Measurements from ENCODE around the gene ARHGAP28. TPM values are rescaled to one million over a fixed set of nuclear protein-coding genes. Genes with fewer than 3 reads are reported as not detected.

ARHGAP28 gene
- total RNA-seq, 1 donor from 2014 or later: not detected

GRCh38 chr18:6882401-6882800 is 152.9 kb downstream of the ARHGAP28 start:
- H3K27ac Mint-ChIP-seq: no peak overlapping the region
- no peaks in the 10 kb centered on the region for H3K36me3 Mint-ChIP-seq (ENCODE audit: low read depth)
- DNase-seq (no peak), ATAC-seq (ENCODE audit: low read depth) (no peak)
- H3K4me3 Mint-ChIP-seq: no peak overlapping the region
- POLR2A ChIA-PET: no interaction called here
- intact Hi-C loops (cut with micrococcal nuclease): no loop called here
- no peaks in the 10 kb centered on the region for H3K9me3 Mint-ChIP-seq
- peaks cover 2% of the 10 kb centered on the region for H3K27me3 Mint-ChIP-seq
- H3K4me1 Mint-ChIP-seq: no peaks in the 10 kb centered on the region
- no peak for TF ChIP-seq CTCF (IDR thresholded peaks at IDR 0.05)
- CTCF ChIA-PET: no interaction called here

- TF ChIP-seq CTCF (IDR thresholded peaks at IDR 0.05): no peak
- CTCF ChIA-PET: no interaction called here
- Mint-ChIP-seq H3K27me3 (peaks cover 2% of the 10 kb centered on the region), H3K4me3 (no peak overlapping the region), H3K27ac (no peak overlapping the region), H3K4me1 (no peaks in the 10 kb centered on the region), H3K9me3 (no peaks in the 10 kb centered on the region), H3K36me3 (ENCODE audit: low read depth) (no peaks in the 10 kb centered on the region)
- intact Hi-C loops (cut with micrococcal nuclease): no loop called here
- POLR2A ChIA-PET: no interaction called here
- ATAC-seq (ENCODE audit: low read depth) (no peak), DNase-seq (no peak)
Measured at GRCh38 chr18:6885006-6885481, 155.5 kb downstream of the ARHGAP28 start.

GRCh38 chr18:6885992-6886796 is 156.7 kb downstream of the ARHGAP28 start:
- Mint-ChIP-seq H3K4me3 (no peak overlapping the region), H3K9me3 (no peaks in the 10 kb centered on the region), H3K36me3 (ENCODE audit: low read depth) (no peaks in the 10 kb centered on the region), H3K27me3 (peaks cover 2% of the 10 kb centered on the region), H3K27ac (no peak overlapping the region), H3K4me1 (no peaks in the 10 kb centered on the region)
- no peak for ATAC-seq (ENCODE audit: low read depth)
- TF ChIP-seq CTCF (IDR thresholded peaks at IDR 0.05): peak; percentile 21
- no peak for DNase-seq
- POLR2A ChIA-PET: no interaction called here
- CTCF ChIA-PET: interaction anchor here (0.6 to 1.1 kb wide), 2 partner anchors 342 to 1010 kb away, joined by 3 read pairs; no protein-coding TSS in a partner anchor
- intact Hi-C loops (cut with micrococcal nuclease): no loop called here

- peaks cover 2% of the 10 kb centered on the region for H3K27me3 Mint-ChIP-seq
- ATAC-seq (ENCODE audit: low read depth): no peak
- H3K4me1 Mint-ChIP-seq: no peaks in the 10 kb centered on the region
- TF ChIP-seq CTCF (IDR thresholded peaks at IDR 0.05): no peak
- CTCF ChIA-PET: interaction anchor here (1.1 kb wide), 1 partner anchor 343 kb away, joined by 3 read pairs; no protein-coding TSS in a partner anchor
- H3K4me3 Mint-ChIP-seq: no peak overlapping the region
- intact Hi-C loops (cut with micrococcal nuclease): no loop called here
- no peaks in the 10 kb centered on the region for H3K9me3 Mint-ChIP-seq
- POLR2A ChIA-PET: no interaction called here
- H3K36me3 Mint-ChIP-seq (ENCODE audit: low read depth): no peaks in the 10 kb centered on the region
- no peak for DNase-seq
- no peak overlapping the region for H3K27ac Mint-ChIP-seq
Measured at GRCh38 chr18:6886797-6887330, 157.3 kb downstream of the ARHGAP28 start.

GRCh38 chr18:6891788-6892187 is 162.3 kb downstream of the ARHGAP28 start:
- Mint-ChIP-seq H3K4me1 (no peaks in the 10 kb centered on the region), H3K9me3 (no peaks in the 10 kb centered on the region), H3K27me3 (peaks cover 2% of the 10 kb centered on the region), H3K4me3 (no peak overlapping the region), H3K27ac (no peak overlapping the region), H3K36me3 (ENCODE audit: low read depth) (no peaks in the 10 kb centered on the region)
- TF ChIP-seq CTCF (IDR thresholded peaks at IDR 0.05): no peak
- CTCF ChIA-PET: no interaction called here
- no peak for DNase-seq
- no peak for ATAC-seq (ENCODE audit: low read depth)
- POLR2A ChIA-PET: no interaction called here
- intact Hi-C loops (cut with micrococcal nuclease): no loop called here
